GM21529 (cell line): ENCODE results near the gene FHIP1A.
"Not testable (repeated sequence)": the region's sequence is repeated elsewhere in the genome, so short reads cannot be mapped to it uniquely, and the experiment has no call there.

ENCODE experiments used
- ATAC-seq: cut with Tn5 transposase; IDR thresholded peaks from one replicate; pipeline ENCODE4 v1.9.1; 2021; ENCODE audit not compliant: unreplicated experiment

FHIP1A gene

DNA sequence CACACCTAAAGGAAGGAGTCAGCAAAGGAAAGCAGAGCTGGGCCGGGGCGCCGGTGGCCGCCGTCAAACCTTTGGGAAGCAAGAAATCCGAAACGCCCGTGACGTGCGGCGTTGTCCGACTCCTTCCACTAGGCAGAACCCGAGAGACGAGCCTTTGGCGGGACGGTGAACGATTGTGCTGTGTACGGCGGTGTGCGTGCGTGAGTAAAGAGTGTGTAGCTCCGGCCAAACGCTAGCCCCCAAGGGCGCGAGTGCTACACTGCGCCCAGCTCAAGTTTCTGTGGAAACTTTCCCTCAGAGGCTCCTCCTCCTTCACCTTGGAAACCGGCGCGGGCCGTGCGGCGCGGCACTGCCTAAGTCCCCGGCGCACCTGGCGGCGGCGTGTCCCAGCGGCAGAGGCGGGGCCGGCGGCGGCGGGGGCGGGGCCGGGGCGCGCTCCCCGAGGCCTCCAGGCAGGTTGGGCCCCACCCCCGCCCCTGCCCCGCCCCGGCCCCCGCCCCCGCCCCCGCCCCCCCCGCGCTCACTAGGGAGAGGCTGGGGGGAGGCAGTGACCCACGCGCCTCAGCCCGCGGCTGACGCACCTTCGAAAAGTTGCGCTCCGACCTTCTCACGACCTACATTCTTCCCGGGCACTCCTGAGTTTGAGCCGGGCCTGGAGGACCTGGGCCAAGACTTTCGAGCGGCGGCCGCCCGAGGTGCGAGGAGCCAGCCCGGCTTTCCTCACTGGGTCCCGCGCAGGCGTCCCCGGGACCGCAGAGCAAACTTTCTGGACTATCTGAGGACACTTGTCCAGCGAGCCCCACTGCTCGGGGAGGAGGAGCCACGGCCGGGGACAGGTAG lies at the start of gene FHIP1A:
Gene FHIP1A, plus strand, starts transcription at position 547 of the 840 bp plus-strand sequence. CDS start 157,084 bp downstream, outside the sequence.
- ATAC-seq = peak; percentile 82

- no peak for ATAC-seq
These were observed 49.4 kb upstream of the FHIP1A start for GRCh38 chr4:151359576-151359975.

GRCh38 chr4:151361126-151361525 lies 47.9 kb upstream of the FHIP1A start:
- ATAC-seq = no peak

GRCh38 chr4:151361966-151362365 lies 47.0 kb upstream of the FHIP1A start:
- ATAC-seq = no peak

- peak; percentile 99 for ATAC-seq
These were observed 46.4 kb upstream of the FHIP1A start for GRCh38 chr4:151362404-151363164.

DNA sequence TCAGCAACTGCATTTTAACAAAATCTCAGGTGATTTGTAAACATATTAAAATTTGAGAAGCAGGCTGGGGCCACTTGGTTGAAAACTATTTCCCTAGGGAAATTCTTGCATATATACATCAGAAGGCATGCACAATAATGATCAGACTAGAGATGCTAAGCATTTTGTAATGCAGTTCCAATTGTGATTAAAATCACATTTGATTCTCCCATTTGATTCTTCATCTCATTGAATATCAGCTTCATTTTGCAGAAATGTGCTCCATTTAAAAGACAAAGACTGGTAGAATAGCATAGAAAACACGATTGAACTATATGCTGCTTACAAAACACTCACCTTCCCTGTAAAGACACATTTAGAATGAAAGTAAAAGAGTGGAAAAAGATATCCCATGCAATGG lies 32.4 kb upstream of the FHIP1A start:
- ATAC-seq = no peak

DNA sequence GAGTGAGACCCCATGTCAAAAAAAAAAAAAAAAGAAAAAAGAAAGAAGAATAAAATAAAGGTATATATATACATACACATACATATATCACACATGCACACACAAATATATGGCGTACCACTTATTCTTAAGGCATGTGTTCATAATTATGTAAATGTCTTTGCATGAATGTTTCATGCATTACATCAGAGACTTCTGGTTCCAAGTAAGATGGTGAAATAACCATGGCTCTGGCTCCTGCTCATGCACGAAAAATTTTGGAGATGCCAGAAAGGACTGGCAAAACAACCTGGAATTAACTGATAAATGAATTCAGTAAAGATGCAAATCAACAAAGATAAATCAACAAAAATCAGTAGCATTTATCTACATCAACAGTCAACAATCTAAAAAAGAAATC lies 19.7 kb upstream of the FHIP1A start:
- ATAC-seq = no peak

DNA sequence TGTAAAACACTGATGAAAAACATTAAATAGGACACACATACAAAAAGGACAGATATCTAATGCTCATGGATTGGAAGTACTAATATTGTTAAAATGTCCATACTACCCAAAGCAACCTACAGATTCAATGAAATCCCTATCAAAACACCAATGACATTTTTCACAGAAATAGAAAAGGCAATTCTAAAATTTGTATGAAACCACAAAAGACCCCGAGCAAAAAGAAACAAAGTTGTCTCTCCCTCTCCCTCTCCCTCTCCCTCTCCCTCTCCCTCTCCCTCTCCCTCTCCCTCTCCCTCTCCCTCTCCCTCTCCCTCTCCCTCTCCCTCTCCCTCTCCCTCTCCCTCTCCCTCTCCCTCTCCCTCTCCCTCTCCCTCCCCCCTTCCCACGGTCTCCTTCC lies 19.2 kb upstream of the FHIP1A start:
- not testable (repeated sequence) for ATAC-seq

DNA sequence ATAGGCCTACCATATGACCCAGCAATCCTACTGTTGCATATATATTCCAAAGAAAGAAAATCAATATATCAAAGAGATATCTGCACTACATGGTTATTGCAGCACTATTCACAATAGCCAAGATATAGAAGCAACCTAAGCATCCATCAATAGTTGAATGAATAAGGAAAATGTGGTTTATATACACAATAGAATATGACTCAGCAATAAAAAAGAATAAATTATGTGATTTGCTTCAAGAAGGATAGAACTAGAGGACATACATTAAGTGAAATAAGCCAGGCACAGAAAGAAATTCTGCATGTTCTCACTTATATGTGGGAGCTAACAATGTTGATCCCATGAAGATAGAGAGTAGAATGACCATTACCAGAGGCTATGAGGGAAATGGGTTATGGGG lies 13.1 kb upstream of the FHIP1A start:
- ATAC-seq = no peak

GRCh38 chr4:151400343-151400742 lies 8.6 kb upstream of the FHIP1A start:
- no peak for ATAC-seq

DNA sequence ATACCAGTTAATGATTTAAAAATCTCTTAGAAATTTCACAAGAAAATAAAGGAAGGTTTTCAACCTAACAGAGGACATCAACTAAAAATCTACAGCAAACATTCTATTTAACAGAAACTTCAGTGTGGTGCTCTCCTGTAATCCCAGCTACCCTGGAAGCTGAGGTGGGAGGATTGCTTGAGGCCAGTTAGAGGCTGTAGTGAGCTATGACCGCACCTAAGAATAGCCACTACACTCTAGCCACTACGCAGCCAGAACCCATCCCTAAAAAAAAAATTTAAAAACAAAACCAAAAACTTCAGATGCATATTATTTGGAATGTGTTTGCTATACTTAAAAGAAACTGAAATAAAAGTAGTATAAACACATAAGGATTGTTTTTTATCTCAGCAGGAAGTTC lies 7.2 kb upstream of the FHIP1A start:
- no peak for ATAC-seq

GRCh38 chr4:151402145-151402865 lies 6.7 kb upstream of the FHIP1A start:
- ATAC-seq = no peak

- ATAC-seq = no peak
These were observed 5.3 kb upstream of the FHIP1A start for GRCh38 chr4:151403656-151404055.

- not testable (repeated sequence) for ATAC-seq
These were observed 4.2 kb upstream of the FHIP1A start for GRCh38 chr4:151404802-151405201.

DNA sequence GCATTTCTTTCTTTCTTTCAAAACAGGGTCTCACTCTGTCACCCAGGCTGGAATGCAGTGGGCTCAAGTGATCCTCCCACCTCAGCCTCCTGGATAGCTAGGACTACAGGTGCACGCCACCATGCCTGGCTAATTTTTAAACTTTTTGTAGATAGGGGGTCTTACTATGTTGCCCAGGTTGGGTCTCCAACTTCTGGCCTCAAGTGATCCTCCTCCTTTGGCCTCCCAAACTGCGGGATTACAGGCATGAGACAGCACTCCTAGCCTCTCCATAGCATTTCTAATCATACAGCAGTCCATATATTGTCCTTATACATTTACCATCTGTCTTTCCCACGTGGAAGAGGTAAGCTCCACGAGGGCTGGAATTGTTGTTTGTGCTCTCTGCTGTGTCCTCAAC lies 2.0 kb upstream of the FHIP1A start:
- ATAC-seq = no peak

- ATAC-seq = peak; percentile 83
These were observed 1.3 kb upstream of the FHIP1A start for GRCh38 chr4:151407466-151408379.

DNA sequence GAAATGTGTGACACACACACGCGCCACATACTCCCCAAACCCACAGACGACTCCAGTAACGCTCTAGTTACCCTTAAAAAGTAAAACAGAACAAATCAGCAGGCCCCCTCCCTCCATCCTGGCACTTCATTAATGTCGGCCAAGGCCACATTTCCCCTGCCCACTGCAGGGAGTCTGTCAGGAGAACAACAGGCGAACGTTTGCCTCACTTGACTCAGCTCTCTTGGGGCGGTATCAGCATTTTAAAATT lies 671 bp upstream of the FHIP1A start:
- ATAC-seq = peak; percentile 4

GRCh38 chr4:151409470-151410313 lies 716 bp downstream of the FHIP1A start:
- no peak for ATAC-seq

DNA sequence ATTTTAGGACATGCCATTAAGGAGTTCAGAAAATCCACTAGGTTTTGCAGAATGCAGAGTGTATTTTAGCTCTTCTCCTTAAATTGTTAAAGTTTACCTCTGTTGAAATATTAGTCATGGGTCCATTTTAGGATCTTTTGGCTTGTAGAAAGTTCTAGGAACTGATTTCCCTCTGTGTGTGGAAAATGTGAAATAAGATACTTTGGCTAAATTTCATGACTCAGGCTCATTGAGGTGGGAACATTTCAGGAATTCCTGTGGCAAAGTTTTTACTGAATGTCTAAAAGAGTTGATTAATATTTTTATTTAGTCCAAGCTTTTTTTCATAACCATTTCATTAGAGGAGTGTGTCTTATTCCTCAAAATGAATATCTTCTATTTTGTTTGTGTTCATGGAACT lies 7.0 kb downstream of the FHIP1A start:
- ATAC-seq = no peak

GRCh38 chr4:151417164-151417571 lies 8.2 kb downstream of the FHIP1A start:
- ATAC-seq = no peak
